NT2/D1 (cell line): ENCODE results near the gene GMEB2.

Experiments used
- SUZ12 ChIP-seq: IDR thresholded peaks from 2 replicates; pipeline ENCODE4 v1.6.1; 2011; ENCODE audit not compliant: insufficient read length, insufficient read depth; ENCODE audit errors: extremely low read depth
- YY1 ChIP-seq: IDR thresholded peaks from 2 replicates; pipeline ENCODE4 v1.6.1; 2011; ENCODE audit not compliant: insufficient read length, insufficient read depth

- TF ChIP-seq YY1 (no peak), SUZ12 (no peak)
Measured at GRCh38 chr20:63595416-63596127, 31.3 kb downstream of the GMEB2 start.
